ENCODE measurements around the gene TAF7. TPM values are rescaled to one million over a fixed set of nuclear protein-coding genes. Genes with fewer than 3 reads are reported as not detected.

The TAF7 gene
- total and polyA plus RNA-seq, 10 of the 15 experiments (the other 5 are each of a cell fraction or from before 2014, with no cell fraction given): 42.0 to 88.8 (median 69.2) TPM

DNA sequence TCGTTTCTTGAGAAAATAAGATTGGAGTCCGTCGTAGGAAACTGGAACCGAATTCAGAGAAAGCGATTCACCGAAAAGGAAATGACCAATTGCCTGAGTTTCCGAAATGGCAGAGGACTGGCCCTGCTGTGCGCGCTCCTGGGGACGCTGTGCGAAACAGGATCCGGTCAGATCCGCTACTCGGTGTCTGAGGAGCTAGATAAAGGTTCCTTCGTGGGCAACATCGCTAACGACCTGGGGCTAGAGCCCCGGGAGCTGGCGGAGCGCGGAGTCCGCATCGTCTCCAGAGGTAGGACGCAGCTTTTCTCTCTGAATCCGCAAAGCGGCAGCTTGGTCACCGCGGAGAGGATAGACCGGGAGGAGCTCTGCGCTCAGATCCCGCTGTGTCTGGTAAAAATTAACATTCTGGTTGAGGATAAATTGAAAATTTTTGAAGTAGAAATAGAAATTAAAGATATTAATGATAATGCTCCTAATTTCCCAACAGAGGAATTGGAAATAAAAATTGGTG, 23.4 kb upstream of the TAF7 start:
- intact Hi-C loops (cut with micrococcal nuclease; ENCODE audit: unreplicated experiment): no loop called here

More for the DNA sequence above, 23.4 kb upstream of the TAF7 start:
- no peak overlapping the region for H3K9ac ChIP-seq (ENCODE audit: control insufficient read depth, insufficient read depth, low read length)
- no peaks in the 10 kb centered on the region for H3K27me3 ChIP-seq (replicated peaks in 1 of 2; ENCODE audit: control insufficient read depth in 2 of 2, insufficient read depth in 2 of 2, low read length in 1 of 2)
- WGBS (ENCODE audit: insufficient coverage, insufficient replicate concordance, low lambda C conversion rate, missing lambda C conversion rate): 85% methylated on average over 31 of the region's 31 CpGs
- ChIA-PET SMC1A (ENCODE audit: uncharacterized antibody, unreplicated experiment) (interaction anchor here (1.1 kb wide), 1 partner anchor 16 kb away, joined by 3 read pairs; no protein-coding TSS in a partner anchor), POLR2A (interaction anchor here (0.6 kb wide), 1 partner anchor 443 kb away, joined by 4 read pairs; no protein-coding TSS in a partner anchor), CTCF (interaction anchor here (1.1 kb wide), 1 partner anchor 220 kb away, joined by 5 read pairs; no protein-coding TSS in a partner anchor), RAD21 (ENCODE audit: unreplicated experiment) (interaction anchor here (1.1 kb wide), 1 partner anchor 220 kb away, joined by 3 read pairs; no protein-coding TSS in a partner anchor)
- H3K4me3 ChIP-seq: 0 out of 2 replicates have a peak overlapping the region, but pooled peaks have one; percentile 11
- in situ Hi-C loops (cut with MboI): no loop called here
- no peaks in the 10 kb centered on the region for H3K36me3 ChIP-seq (ENCODE audit: control insufficient read depth in 2 of 2, insufficient read depth in 2 of 2, low read length in 1 of 2)
- H2AFZ ChIP-seq (ENCODE audit: control insufficient read depth, low read depth, low read length): no peak overlapping the region
- TF ChIP-seq EZH2 (IDR thresholded peaks at IDR 0.05; ENCODE audit: borderline replicate concordance, control insufficient read depth, low read depth, low read length) (no peak), PAX5 (IDR thresholded peaks at IDR 0.05; ENCODE audit: borderline replicate concordance, low read depth, low read length) (no peak)
- TF ChIP-seq, protein P1, sequence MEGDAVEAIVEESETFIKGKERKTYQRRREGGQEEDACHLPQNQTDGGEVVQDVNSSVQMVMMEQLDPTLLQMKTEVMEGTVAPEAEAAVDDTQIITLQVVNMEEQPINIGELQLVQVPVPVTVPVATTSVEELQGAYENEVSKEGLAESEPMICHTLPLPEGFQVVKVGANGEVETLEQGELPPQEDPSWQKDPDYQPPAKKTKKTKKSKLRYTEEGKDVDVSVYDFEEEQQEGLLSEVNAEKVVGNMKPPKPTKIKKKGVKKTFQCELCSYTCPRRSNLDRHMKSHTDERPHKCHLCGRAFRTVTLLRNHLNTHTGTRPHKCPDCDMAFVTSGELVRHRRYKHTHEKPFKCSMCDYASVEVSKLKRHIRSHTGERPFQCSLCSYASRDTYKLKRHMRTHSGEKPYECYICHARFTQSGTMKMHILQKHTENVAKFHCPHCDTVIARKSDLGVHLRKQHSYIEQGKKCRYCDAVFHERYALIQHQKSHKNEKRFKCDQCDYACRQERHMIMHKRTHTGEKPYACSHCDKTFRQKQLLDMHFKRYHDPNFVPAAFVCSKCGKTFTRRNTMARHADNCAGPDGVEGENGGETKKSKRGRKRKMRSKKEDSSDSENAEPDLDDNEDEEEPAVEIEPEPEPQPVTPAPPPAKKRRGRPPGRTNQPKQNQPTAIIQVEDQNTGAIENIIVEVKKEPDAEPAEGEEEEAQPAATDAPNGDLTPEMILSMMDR (IDR thresholded peaks at IDR 0.05 in 2 of 3, conservative IDR thresholded peaks at IDR 0.05 in 1 of 3; ENCODE audit: control insufficient read depth in 2 of 3, extremely low read depth in 1 of 3, insufficient read depth in 1 of 3, low read depth in 3 of 3, low read length in 3 of 3): peak in 1 of 3 experiments; percentile 2; a peak in 1 of 6 replicates
- DNase-seq (ENCODE audit: low read depth, low spot score): no peak
- no TSS peak for BruUV-seq (replicated peaks)
- H3K4me2 ChIP-seq (ENCODE audit: control insufficient read depth, insufficient read depth): no peak overlapping the region
- H4K20me1 ChIP-seq (ENCODE audit: control insufficient read depth, insufficient read depth): no peaks in the 10 kb centered on the region
- ATAC-seq: no peak
- no peak for FAIRE-seq
- no peaks in the 10 kb centered on the region for H3K4me1 ChIP-seq (ENCODE audit: control insufficient read depth, insufficient read depth, low read length)
- H3K9me3 ChIP-seq (replicated peaks; ENCODE audit: control insufficient read depth, insufficient read depth, low read length): peaks cover 2% of the 10 kb centered on the region; the same call in 2 of the 3 replicates
- H3K27ac ChIP-seq (ENCODE audit: control insufficient read depth, insufficient read depth): no peak overlapping the region
- H3K79me2 ChIP-seq (ENCODE audit: control insufficient read depth, insufficient read depth, low read length): no peaks in the 10 kb centered on the region
